IPS-NIHi7 (cell line): ENCODE measurements around the gene ABCC4.
"Not testable (repeated sequence)": the region's sequence is repeated elsewhere in the genome, so short reads cannot be mapped to it uniquely, and the experiment has no call there.

Source experiments
- DNase-seq: peaks from one replicate; pipeline ENCODE4 v3.0.0; 2012; ENCODE audit warnings: mixed read lengths; ENCODE audit errors: extremely low spot score

ABCC4 gene

DNA sequence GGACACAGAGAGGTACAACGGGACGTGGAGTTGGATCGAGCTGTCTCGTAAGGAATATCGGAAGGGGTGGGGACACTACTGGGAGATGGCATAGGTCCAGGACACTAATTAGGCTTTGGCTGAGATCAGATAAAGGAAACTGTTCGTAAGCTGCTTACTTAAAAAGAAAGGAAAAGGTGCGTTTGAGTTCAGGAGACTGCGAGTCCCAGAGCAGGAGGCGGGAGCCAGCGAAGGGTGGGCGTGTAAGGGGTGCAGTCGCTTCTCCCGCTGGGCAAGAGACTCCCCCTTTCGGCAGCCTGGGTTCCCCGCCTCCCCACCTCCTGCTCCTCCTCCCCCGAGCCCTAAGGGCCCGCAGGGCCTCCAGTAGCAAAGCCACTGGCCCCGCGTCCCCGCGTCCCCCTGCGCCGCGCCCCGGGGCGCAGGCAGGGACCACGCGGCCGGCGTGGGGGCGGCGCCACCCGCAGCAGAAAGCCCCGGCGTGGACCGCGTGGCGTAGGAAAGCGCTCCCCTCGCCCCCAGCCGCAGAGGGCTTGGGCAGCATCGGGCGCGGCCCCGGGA, 547 bp downstream of the ABCC4 start:
- DNase-seq: peak; percentile 49

DNA sequence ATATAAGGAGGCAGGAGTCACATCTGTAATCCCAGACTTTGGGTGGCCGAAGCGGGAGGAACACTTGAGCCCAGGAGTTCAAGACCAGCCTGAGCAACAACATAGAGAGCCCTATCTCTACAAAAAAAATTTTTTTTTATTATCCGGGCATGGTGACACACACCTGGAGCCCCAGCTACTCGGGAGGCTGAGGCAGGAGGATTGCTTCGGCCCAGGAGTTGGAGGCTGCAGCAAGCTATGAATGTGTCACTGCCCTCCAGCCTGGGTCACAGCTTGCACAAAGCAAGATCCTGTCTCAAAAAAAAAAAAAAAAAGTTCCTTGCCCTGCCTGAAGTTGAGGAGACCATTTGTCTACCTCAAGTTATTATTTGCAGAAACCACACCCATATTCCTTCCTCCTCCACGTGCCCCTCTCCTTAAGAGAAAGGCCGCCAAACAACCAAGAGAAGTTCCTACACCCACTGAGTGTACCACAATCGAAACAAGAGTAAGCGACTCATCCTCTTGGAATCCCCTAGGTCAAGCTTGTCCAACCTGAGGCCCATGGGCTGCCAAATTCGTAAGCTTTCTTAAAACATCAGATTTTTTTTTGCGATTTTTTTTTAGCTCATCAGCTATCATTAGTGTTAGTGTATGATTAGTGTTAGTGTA, 2.2 kb downstream of the ABCC4 start:
- DNase-seq: no peak

DNA sequence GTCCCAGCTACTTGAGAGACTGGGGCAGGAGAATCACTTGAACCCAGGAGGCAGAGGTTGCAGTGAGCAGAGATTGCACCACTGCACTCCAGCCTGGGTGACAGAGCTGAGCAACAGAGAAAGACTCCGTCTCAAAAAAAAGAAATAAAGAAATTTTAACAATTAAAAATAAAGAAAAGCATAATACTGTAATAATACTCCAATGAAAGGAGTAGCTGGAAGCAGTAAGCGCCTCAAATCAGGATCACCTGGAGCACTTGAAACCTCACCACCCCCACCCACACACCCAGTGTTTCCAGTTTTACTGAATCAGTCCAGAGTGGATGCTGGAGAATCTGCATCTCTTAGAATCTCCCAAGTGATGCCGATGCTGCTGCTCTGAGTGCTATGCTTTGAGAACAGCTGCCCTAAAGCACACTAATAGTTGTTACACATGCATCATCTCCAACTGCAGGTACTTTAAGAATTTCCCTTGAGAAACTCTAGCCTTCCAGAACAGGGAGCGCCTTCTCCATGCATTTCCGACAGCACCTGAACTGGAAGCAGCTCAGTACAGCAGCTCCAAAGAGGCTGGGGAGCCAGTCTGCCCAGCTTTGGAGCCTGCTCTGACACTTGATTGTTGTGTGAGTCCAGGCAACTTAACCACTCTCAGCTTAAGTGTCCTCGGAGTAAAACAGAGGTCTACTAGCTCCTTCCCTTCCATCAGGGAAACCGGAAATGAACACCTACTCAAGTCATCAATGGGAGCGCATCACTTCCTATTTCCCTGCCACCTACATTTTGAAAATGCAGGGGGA, 2.9 kb downstream of the ABCC4 start:
- DNase-seq: no peak

GRCh38 chr13:95296326-95296925, 4.8 kb downstream of the ABCC4 start:
- peak; percentile 86 for DNase-seq

DNA sequence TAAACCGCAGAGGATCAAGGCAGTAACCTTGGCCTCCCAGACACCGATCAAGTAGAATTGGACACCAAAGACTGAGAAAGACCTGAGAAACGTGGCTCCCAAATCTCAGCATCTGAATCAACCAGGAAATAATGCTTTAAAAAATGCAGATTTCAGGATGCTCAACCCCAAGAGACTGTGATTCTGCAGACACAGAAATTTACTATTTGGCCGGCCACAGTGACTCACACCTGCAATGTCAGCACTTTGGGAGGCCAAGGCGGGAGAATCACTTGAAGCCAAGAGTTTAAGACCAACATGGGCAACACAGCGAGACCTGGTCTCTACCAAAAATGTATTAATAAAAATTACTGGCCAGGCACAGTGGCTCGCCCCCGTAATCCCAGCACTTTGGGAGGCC, 6.2 kb downstream of the ABCC4 start:
- DNase-seq: no peak

GRCh38 chr13:95292622-95293021, 8.6 kb downstream of the ABCC4 start:
- no peak for DNase-seq

GRCh38 chr13:95289901-95290300, 11.3 kb downstream of the ABCC4 start:
- not testable (repeated sequence) for DNase-seq

DNA sequence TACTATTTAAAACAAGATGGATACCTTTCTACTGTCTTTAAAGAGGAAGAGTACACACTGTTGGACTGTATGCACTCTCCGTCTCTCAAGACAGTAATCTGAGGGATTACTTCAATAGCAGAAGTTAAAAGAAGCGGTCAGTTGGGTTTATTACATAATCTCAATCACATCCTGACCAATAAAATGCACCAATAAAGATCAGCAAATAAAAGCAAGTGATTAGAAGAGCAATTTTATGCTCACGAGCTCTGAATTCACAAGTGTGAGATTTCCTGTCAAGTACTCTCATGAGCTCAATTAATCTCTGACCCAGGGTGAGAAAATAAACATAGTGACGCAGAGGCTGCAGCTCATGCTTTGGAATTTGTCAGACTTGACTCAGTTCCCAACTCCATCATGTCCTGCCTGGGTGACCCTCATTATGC, 12.2 kb downstream of the ABCC4 start:
- no peak for DNase-seq

DNA sequence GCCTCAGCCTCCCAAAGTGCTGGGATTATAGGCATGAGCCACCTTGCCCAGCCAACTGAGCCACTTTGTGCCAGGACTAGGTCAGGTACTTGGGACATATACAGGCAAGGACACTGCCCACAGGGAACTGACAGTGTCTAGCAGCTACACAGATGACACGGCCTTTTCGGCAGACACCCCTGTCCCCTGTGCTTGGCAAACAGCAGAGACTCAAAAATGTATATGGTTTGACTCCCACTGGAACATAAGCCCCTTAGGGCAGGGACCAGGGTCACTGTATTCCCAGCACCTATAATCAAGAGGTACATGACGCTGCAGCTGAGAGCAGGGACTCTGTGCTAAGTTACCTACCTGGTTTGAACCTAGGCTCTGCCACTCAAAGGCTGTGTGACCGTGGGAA, 16.8 kb downstream of the ABCC4 start:
- DNase-seq: no peak

DNA sequence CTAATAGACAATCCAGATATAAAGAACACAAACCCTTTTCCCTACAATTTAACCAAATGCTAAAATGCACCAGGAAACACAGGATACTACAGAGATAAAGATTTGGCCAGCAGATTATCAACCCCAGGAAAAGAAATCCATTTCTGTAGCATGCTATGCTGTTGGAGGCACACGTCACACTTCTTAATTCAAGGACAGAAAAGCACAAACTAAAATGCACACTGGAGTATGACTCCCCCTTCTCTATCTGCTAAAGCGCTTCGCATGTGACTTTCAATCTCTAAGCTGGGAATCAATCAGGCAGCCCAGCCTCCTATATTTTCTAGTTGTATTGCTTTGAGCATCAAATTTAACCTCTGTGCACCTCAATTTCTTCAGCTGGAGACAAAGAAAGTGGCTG, 22.2 kb downstream of the ABCC4 start:
- no peak for DNase-seq

DNA sequence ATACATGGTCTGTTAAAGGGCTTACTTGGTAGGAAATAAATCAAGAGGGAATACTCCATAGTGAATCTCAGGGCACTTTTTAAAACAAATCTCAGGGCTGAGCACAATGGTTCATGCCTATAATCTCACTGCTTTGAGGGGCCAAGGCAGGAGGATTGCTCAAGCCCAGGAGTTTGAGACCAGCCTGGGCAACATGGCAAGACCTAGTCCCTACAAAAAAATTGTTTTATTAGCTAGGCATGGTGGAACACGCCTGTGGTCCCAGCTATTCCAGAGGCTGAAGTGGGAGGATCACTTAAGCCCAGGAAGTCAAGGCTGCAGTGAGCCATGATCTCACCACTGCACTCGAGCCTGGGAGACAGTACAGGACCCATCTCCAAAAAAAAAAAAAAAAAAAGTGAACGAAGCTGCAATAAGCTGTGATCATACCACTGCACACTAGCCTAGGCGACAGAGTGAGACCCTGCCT, 25.2 kb downstream of the ABCC4 start:
- no peak for DNase-seq

DNA sequence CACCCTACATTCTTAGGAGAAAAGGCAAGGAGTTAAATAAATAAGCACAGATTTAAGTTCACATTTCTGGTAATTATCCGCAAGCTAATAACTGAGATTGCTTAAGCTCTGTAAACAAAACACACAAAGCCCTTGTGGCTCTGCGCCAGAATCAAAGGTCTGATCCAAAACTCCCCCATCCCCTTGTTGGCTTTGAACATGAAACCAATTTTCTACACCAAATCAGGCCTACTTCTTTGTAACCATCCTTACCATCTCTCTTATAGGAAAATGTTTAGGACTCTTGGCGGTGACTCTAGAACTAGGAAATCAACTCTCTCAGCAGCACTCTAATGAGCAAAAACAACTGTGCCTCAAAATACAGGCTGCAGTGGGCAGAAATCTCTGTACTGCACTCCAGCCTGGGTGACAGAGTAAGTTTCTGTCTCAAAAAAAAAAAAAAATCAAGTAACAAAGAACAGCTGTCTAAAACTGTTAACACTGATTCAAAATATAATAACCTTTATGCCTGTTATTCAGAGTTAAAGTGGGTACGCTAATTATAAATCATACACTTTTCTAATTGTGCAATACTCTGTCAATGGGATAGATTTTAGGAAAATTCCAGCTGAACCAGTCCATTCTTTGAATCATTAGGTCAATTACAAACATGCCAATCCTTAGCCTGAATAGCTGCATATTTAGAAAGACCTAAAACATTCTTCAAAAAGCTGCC, 25.8 kb downstream of the ABCC4 start:
- DNase-seq: no peak

DNA sequence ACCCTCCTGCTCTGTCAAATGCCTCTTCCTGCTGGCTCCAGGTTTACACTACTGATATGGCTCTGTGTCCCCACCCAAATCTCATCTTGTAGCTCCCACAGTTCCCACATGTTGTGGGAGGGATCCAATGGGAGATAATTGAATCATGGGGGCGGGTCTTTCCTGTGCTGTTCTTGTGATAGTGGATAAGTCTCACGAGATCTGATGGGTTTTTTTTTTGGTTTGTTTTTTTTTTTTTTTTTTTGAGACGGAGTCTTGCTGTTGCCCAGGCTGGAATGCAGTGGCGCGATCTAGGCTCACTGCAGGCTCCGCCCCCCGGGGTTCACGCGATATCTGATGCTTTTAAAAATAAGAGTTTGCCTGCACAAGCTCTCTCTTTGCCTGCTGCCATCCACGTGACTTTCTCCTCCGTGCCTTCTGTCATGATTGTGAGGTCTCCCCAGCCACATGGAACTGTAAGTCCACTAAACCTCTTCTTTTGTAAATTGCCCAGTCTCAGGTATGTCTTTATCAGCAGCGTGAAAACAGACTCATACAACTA, 27.6 kb downstream of the ABCC4 start:
- not testable (repeated sequence) for DNase-seq

DNA sequence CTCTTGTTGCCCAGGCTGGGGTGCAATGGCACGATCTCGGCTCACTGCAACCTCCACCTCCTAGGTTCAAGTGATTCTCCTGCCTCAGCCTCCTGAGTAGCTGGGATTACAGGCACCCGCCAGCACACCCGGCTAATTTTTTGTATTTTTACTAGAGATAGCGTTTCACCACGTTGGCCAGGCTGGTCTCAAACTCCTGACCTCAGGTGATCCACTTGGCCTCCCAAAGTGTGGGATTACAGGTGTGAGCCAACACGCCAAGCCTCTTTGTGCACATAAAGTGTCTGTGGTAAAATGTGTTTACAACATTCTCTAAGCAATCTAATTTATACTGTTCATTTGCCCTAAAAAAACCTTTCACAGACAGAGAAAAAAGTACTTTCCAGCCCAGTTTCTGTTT, 29.2 kb downstream of the ABCC4 start:
- not testable (repeated sequence) for DNase-seq

GRCh38 chr13:95269756-95270155, 31.5 kb downstream of the ABCC4 start:
- DNase-seq: no peak

DNA sequence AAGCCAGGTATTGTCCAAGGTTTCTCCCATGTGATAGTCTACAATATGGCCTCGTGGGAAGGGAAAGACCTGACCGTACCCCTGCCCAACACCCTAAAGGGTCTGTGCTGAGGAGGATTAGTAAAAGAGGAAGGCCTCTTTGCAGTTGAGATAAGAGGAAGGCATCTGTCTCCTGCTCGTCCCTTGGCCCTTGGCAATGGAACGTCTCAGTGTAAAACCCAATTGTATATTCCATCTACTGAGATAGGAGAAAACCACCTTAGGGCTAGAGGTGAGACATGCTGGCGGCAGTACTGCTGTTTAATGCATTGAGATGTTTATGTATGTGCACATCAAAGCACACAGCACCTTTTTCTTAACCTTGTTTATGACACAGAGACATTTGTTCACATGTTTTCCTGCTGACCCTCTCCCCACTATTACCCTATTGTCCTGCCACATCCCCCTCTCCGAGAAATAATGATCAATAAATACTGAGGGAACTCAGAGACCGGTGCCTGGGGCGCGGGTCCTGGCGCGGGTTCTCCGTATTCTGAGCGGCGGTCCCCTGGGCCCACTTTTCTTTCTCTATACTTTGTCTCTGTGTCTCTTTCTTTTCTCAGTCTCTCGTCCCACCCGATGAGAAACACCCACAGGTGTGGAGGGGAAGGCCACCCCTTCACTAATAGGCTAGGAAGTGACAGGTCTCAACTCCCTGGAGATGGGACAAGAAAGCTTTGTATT, 32.7 kb downstream of the ABCC4 start:
- DNase-seq: not testable (repeated sequence)

- no peak for DNase-seq
Measured at GRCh38 chr13:95267662-95268342, 33.4 kb downstream of the ABCC4 start.

DNA sequence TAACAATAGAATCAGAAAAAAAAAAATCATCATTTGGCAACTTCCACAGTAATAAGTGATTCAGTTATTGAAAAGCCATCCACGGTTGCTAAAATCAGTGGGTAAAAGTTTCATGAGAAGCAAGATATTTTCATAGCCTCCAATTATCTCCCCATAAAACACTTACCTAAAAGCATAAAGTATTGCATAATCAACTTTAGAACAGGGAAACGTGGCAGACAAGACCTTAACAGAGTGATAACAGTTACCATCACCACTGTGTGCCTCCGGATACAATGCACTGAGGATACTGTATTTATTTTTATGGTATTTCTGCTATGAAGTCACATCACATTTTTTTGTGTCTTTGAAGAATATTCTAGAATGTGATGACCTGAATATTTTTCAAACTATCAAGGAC, 37.0 kb downstream of the ABCC4 start:
- no peak for DNase-seq

DNA sequence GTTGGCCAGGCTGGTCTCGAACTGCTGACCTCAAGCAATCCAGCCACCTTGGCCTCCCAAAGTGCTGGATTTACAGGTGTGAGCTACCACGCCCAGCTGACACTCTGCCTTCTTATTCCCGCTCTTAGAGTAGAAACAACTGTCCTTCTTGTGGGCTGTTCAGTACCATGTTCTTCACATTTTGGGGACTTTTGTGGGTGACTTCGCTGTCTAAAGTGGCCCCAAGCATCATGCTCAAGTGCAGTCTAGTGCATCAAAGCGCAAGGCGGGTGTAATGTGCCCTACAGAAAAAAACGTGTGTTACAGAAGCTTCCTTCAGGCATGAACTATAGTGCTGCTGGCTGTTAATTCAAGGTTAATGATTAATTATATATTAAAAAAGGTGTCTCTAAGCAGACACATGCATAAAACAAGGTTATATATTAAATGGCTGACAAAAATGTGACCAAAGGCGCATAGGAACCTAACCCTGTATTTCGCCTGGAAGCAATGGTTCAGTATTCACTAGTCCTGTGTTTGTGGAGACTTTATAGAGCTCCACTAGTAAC, 38.3 kb downstream of the ABCC4 start:
- DNase-seq: no peak

DNA sequence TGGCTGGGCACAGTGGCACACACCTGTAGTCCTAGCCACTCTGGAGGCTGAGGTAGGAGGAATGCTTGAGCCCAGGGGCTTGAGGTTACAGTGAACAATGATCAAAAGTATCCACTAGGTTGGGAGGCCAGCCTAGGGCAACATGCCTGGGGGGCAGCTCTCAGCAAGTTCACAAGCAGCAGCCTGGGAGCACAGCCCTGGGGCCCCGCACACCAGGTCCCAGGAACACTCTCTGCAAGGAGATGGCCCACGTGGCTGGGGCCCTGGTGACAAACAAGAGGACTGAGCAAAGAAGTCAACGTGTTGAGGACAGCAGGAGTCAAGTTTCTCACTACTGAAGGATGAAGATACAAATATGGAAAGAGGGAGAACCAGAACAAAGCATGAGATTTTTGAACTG, 39.3 kb downstream of the ABCC4 start:
- no peak for DNase-seq
